ENCODE measurements around the gene MACROD2. TPM values are rescaled to one million over a fixed set of nuclear protein-coding genes. Genes with fewer than 3 reads are reported as not detected.
"Not testable (repeated sequence)": the region's sequence is repeated elsewhere in the genome, so short reads cannot be mapped to it uniquely, and the experiment has no call there.

Gene MACROD2
- polyA plus RNA-seq, 2 of the 4 experiments (the other 2 are of a cell fraction), result 0.96 to 1.3 TPM

DNA sequence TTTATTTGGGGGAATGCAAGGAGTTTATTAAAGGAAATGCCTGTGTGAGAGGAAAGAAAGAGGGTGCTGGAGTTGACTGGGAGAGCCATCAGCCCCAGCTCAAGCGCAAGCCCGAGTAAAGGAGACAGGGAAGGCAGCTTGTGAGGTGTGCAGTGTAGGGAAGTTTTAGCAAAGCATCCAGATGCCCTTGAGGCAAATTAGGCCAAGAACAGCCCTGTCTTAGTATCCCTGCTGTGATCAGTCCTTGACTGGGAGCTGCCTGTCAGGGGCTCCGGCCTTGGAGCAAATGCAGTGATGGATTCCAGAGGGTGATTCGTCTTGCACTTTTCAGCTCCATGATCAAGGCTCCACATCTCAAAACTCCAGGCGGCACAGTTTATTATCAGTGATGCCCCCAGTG lies 2016.2 kb downstream of the MACROD2 start:
- DNase-seq (ENCODE audit: low read depth in 1 of 2, low spot score in 1 of 2) (no peak), ATAC-seq (no peak), FAIRE-seq (no peak)
- WGBS (ENCODE audit: missing lambda C conversion rate), result 53% methylated on average over 5 of the region's 5 CpGs
- no peak for TF ChIP-seq MAFK (IDR thresholded peaks at IDR 0.05; ENCODE audit: partially characterized antibody)
- TF ChIP-seq HOXA7 (CRISPR knock-in tag; IDR thresholded peaks at IDR 0.05), result no peak
- TF ChIP-seq NR3C1 (IDR thresholded peaks at IDR 0.05), result no peak
- TF ChIP-seq ESRRA (IDR thresholded peaks at IDR 0.05; ENCODE audit: borderline replicate concordance, low read length), result no peak
- TF ChIP-seq KDM5A (IDR thresholded peaks at IDR 0.05), result no peak
- TF ChIP-seq HOXB13 (CRISPR knock-in tag; IDR thresholded peaks at IDR 0.05; ENCODE audit: low read depth), result no peak
- TF ChIP-seq RNF2 (IDR thresholded peaks at IDR 0.05; ENCODE audit: borderline replicate concordance, low read depth), result no peak
- no peak for TF ChIP-seq RCOR1 (IDR thresholded peaks at IDR 0.05; ENCODE audit: low read depth, low read length)
- TF ChIP-seq POLR2AphosphoS2 (conservative IDR thresholded peaks at IDR 0.05; ENCODE audit: low read length), result no peak
- no peak for TF ChIP-seq JUNB (IDR thresholded peaks at IDR 0.05)
- TF ChIP-seq CEBPB (IDR thresholded peaks at IDR 0.05), result no peak
- TF ChIP-seq RARB (CRISPR knock-in tag; IDR thresholded peaks at IDR 0.05), result no peak
- TF ChIP-seq, protein P1, sequence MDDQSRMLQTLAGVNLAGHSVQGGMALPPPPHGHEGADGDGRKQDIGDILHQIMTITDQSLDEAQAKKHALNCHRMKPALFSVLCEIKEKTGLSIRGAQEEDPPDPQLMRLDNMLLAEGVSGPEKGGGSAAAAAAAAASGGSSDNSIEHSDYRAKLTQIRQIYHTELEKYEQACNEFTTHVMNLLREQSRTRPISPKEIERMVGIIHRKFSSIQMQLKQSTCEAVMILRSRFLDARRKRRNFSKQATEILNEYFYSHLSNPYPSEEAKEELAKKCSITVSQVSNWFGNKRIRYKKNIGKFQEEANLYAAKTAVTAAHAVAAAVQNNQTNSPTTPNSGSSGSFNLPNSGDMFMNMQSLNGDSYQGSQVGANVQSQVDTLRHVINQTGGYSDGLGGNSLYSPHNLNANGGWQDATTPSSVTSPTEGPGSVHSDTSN (IDR thresholded peaks at IDR 0.05), result no peak
- TF ChIP-seq HEYL (CRISPR knock-in tag; IDR thresholded peaks at IDR 0.05), result no peak
- H3K9me3 ChIP-seq, result no peaks in the 10 kb centered on the region
- H3K4me3 ChIP-seq, result no peak overlapping the region
- POLR2A ChIA-PET, result no interaction called here
- H3K4me1 ChIP-seq, result no peaks in the 10 kb centered on the region
- no peak overlapping the region for H3K27ac ChIP-seq
- H3K4me2 ChIP-seq, result no peak overlapping the region
- CTCF ChIA-PET, result interaction anchor here (0.5 kb wide), 1 partner anchor 517 kb away, joined by 3 read pairs; no protein-coding TSS in a partner anchor

DNA sequence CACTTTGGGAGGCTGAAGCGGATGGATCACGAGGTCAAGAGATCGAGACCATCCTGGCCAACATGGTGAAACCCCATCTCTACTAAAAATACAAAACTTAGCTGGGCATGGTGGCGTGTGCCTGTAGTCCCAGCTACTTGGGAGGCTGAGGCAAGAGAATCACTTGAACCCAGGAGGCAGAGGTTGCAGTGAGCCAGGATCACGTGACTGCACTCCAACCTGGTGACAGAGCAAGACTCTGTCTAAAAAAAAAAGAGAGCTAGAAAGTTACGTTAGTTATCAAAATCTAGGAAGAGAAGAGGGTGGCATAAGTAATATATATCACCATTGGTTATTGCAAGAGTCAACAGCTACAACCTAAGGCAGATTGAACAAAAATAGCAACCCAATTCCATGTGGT lies 2017.6 kb downstream of the MACROD2 start:
- FAIRE-seq; H3K9me3 ChIP-seq; POLR2A ChIA-PET; H3K27ac ChIP-seq; ATAC-seq; H3K4me3 ChIP-seq; H3K4me1 ChIP-seq; H3K4me2 ChIP-seq; DNase-seq (ENCODE audit: low read depth in 1 of 2, low spot score in 1 of 2): not testable (repeated sequence)
- CTCF ChIA-PET, result interaction anchor here (1.2 kb wide), 1 partner anchor 154 kb away, joined by 3 read pairs; no protein-coding TSS in a partner anchor
- WGBS (ENCODE audit: missing lambda C conversion rate), result 20% methylated on average over 6 of the region's 6 CpGs

DNA sequence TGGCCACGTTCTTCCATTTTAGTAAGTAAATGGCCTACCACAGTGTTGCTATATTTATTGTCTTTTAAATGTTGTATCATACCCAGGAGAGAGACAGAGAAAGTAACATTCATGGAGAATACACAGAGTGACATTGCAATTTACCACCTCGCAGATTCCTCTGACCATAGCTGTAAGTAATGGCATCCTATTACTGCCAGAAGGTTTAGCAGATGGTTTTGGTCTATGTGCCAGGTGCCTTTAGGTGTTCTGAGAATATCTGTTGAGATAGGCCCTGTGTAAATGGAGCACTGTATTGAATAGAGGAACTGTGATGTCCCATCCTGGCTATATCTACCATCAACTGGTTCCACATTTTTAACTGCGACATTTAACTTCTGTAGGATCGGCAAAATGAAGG lies 2018.3 kb downstream of the MACROD2 start:
- ATAC-seq, result no peak
- ChIA-PET POLR2A (no interaction called here), CTCF (interaction anchor here (1.2 kb wide), 1 partner anchor 153 kb away, joined by 3 read pairs; no protein-coding TSS in a partner anchor)
- TF ChIP-seq NR3C1 (IDR thresholded peaks at IDR 0.05), result no peak
- TF ChIP-seq, protein P2, sequence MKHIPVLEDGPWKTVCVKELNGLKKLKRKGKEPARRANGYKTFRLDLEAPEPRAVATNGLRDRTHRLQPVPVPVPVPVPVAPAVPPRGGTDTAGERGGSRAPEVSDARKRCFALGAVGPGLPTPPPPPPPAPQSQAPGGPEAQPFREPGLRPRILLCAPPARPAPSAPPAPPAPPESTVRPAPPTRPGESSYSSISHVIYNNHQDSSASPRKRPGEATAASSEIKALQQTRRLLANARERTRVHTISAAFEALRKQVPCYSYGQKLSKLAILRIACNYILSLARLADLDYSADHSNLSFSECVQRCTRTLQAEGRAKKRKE (CRISPR knock-in tag; IDR thresholded peaks at IDR 0.05; ENCODE audit: low read depth), result no peak
- no peak for TF ChIP-seq FOSB (CRISPR knock-in tag; IDR thresholded peaks at IDR 0.05)
- no peak for TF ChIP-seq EP300 (IDR thresholded peaks at IDR 0.05)
- TF ChIP-seq, protein P3, sequence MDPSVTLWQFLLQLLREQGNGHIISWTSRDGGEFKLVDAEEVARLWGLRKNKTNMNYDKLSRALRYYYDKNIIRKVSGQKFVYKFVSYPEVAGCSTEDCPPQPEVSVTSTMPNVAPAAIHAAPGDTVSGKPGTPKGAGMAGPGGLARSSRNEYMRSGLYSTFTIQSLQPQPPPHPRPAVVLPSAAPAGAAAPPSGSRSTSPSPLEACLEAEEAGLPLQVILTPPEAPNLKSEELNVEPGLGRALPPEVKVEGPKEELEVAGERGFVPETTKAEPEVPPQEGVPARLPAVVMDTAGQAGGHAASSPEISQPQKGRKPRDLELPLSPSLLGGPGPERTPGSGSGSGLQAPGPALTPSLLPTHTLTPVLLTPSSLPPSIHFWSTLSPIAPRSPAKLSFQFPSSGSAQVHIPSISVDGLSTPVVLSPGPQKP (IDR thresholded peaks at IDR 0.05; ENCODE audit: low read depth, low read length), result no peak
- no peak for TF ChIP-seq HDAC2 (IDR thresholded peaks at IDR 0.05)
- TF ChIP-seq MAZ (IDR thresholded peaks at IDR 0.05; ENCODE audit: borderline replicate concordance, low read depth, low read length), result no peak
- TF ChIP-seq, protein P4, sequence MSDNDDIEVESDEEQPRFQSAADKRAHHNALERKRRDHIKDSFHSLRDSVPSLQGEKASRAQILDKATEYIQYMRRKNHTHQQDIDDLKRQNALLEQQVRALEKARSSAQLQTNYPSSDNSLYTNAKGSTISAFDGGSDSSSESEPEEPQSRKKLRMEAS (IDR thresholded peaks at IDR 0.05), result no peak
- no peak for TF ChIP-seq ZSCAN20 (CRISPR knock-in tag; IDR thresholded peaks at IDR 0.05)
- TF ChIP-seq JUNB (IDR thresholded peaks at IDR 0.05), result no peak
- TF ChIP-seq, protein P5, sequence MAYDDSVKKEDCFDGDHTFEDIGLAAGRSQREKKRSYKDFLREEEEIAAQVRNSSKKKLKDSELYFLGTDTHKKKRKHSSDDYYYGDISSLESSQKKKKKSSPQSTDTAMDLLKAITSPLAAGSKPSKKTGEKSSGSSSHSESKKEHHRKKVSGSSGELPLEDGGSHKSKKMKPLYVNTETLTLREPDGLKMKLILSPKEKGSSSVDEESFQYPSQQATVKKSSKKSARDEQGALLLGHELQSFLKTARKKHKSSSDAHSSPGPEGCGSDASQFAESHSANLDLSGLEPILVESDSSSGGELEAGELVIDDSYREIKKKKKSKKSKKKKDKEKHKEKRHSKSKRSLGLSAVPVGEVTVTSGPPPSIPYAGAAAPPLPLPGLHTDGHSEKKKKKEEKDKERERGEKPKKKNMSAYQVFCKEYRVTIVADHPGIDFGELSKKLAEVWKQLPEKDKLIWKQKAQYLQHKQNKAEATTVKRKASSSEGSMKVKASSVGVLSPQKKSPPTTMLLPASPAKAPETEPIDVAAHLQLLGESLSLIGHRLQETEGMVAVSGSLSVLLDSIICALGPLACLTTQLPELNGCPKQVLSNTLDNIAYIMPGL (CRISPR knock-in tag; IDR thresholded peaks at IDR 0.05; ENCODE audit: borderline replicate concordance), result no peak
- TF ChIP-seq, protein P6, sequence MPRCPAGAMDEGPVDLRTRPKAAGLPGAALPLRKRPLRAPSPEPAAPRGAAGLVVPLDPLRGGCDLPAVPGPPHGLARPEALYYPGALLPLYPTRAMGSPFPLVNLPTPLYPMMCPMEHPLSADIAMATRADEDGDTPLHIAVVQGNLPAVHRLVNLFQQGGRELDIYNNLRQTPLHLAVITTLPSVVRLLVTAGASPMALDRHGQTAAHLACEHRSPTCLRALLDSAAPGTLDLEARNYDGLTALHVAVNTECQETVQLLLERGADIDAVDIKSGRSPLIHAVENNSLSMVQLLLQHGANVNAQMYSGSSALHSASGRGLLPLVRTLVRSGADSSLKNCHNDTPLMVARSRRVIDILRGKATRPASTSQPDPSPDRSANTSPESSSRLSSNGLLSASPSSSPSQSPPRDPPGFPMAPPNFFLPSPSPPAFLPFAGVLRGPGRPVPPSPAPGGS (IDR thresholded peaks at IDR 0.05), result no peak
- no peak for TF ChIP-seq RCOR1 (IDR thresholded peaks at IDR 0.05; ENCODE audit: low read depth, low read length)
- TF ChIP-seq EHMT2 (IDR thresholded peaks at IDR 0.05; ENCODE audit: low read depth), result no peak
- TF ChIP-seq MAFK (IDR thresholded peaks at IDR 0.05; ENCODE audit: partially characterized antibody), result no peak
- no peak for DNase-seq (ENCODE audit: low read depth in 1 of 2, low spot score in 1 of 2)
- FAIRE-seq, result no peak
- H3K4me2 ChIP-seq, result no peak overlapping the region
- 56% methylated on average over 4 of the region's 4 CpGs for WGBS (ENCODE audit: missing lambda C conversion rate)
- no peaks in the 10 kb centered on the region for H3K9me3 ChIP-seq
- no peak overlapping the region for H3K4me3 ChIP-seq
- no peaks in the 10 kb centered on the region for H3K4me1 ChIP-seq
- no peak overlapping the region for H3K27ac ChIP-seq

Data from A549 (cell line).